ENCODE results near the gene NUDT1.
"Not testable (repeated sequence)": the region's sequence is repeated elsewhere in the genome, so short reads cannot be mapped to it uniquely, and the experiment has no call there.

The NUDT1 gene

DNA sequence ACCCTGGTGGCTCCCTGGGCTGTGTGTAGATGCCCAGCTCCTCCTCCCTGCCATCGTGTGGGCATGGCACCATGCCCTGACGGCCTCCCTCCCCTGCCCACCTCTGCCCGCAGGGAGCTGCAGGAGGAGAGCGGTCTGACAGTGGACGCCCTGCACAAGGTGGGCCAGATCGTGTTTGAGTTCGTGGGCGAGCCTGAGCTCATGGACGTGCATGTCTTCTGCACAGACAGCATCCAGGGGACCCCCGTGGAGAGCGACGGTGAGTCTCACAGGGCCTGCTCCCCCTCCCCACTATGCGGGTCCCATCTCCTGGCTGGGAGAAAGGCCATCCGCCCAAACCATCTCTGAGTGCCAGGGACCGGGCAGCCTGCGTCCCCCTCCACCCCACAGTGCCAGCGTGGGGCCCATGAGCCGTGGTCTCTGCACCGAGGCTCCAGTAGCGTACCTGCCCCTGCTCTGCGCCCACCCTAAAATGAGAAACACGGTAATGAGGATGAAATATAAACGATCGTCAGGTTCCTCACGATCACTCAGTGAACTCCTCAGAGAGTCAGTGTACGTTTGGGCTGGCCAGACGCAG, 7.8 kb downstream of the NUDT1 start:
- DNase-seq (ENCODE audit: low spot score) = no peak

DNA sequence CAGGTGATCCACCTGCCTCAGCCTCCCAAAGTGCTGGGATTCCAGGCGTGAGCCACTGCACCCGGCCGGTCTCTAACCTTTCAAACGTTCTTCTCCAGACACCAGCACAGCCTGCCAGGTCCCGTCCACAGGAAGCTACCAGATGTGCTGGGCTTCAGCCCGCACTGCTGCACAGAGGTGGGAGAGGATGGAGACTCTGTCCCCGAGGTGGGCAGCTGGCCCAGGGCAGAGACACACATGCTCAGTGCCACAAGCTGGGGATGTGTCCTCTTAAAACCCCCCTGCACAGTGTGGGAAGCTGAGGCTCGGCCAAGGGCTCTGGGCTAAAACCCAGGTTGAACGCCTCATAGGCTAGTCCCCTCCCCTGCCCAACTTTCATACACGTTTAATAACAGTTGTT, 9.4 kb downstream of the NUDT1 start:
- DNase-seq (ENCODE audit: low spot score) = no peak

DNA sequence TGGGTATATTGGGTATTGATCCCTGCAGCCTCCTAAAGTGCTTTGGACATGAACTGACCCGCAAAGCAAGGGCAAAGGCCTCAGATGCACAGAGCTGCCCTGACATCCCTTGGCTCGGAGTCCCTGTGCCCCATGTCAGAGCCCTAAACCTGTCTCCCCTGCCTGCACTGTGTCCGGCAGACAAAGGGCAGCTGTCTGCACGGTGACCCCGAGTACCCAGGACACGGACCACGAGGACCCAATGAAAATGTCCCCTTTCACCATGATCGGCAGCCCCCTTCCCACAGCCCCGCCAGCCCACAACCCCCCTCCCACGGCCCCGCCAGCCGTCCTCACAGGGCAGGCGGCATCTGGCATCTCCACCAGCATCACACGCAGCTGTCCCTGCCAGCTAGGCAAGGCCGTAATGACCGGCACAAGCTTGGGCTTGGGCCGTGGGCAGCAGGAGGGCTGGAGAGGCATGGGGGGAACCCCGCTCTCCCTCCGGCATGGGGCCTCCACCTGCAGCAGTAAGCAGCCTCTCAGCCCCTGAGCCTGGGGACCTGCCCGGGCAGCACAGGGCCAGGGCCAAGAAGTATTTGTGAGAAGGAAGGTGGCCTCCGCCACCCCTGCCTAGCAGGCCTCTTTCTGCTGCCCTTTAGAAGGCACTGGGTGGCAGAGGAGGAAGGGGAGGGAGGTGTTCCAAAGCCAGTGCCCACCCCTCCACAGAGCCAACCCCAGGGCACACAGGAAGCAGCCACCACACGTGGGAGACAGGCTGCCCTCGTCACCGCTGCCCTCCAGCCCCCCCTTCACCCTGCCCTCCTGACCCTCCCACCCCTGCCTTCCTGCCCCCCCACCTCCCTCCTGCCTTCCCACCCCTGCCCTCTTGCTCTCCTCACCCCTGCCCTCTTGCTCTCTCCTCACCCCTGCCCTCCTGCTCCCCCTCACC, 10.1 kb downstream of the NUDT1 start:
- no peak for DNase-seq (ENCODE audit: low spot score)

DNA sequence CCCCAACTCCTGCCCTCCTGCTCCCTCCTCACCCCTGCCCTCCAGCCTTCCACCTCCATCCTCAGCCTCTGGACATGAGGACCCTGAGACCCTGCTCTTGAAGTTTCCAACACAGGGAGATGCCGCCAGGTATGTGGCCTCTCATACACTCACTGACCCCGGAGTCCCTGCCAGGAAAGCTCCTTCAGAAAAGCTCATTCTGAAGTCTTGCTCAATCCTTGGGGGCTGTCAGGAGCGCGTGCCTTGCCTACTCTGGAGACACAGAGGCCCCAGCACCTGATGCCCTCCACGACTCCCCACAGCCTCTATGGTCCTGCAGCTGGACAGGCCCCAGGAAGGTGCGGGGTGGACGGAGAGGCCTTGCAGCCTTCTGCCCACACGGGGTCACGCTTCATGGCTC, 11.0 kb downstream of the NUDT1 start:
- no peak for DNase-seq (ENCODE audit: low spot score)

DNA sequence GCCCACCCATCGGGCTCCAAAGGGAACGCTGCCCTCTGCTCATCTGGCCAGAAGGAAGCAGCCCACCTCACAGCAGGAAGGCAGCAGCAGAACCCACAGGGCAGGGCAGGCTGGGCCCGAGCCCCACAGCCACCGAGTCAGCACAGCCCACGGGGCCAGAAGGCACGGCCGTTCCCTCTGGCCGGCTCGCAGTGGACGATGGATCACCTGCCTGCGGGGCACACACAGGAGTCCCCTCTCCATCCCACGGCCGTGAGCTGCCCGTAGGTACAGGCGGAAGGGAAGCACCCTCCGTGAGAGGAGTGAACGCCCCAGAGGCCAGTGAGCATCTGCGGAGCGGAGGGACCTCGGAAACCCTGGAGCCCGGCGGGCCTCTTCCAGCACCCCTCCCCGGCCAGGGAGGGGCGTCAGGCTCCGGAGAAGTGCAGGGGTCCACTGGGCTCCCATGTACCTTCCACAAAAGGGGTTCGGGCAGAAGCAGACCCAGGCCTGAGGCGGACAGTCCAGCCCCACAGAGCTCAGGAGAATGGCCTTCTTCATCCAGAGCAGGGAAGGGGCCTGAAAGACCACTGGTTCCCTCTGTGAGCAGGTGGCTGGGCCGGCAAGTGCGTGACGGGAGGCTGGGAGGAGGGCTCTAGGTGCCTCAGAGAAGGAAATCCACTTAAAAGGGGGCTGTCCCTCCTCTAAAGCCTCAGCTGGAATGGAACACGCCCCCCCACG, 11.7 kb downstream of the NUDT1 start:
- no peak for DNase-seq (ENCODE audit: low spot score)

DNA sequence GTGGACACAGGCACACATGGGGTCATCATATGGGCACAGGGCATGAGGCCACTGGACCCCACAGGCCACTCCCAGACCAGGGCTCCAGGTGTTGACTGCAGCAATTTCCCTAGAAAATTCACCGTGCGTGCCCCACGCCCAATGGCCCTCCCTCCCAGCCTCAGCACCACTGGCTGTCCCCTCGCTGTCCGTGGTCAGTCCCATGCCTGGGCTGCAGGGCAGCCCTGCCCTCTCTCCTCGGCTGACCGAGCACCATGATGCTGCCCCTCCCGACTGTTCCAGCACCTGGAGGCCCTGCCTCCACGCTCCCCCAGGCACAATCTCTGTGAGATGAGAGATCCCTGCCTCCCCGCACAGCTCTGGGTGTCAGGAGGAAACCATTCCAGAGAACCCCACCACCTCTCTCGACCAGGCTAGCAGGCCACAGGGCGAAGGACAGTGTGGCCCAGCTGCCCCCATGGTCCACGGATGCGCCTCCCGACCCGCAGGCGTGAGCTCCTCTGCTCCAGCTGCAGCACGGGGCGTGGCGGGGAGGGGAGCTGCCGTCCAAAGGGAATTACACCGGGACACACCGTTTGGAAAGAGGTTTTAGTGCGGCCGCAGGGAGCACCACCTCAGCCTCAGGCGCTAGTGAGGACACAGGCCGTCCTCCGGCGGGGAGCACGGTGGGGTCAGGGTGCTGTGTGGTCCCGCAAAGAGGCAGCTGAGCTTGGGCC, 12.6 kb downstream of the NUDT1 start:
- DNase-seq (ENCODE audit: low spot score) = no peak

DNA sequence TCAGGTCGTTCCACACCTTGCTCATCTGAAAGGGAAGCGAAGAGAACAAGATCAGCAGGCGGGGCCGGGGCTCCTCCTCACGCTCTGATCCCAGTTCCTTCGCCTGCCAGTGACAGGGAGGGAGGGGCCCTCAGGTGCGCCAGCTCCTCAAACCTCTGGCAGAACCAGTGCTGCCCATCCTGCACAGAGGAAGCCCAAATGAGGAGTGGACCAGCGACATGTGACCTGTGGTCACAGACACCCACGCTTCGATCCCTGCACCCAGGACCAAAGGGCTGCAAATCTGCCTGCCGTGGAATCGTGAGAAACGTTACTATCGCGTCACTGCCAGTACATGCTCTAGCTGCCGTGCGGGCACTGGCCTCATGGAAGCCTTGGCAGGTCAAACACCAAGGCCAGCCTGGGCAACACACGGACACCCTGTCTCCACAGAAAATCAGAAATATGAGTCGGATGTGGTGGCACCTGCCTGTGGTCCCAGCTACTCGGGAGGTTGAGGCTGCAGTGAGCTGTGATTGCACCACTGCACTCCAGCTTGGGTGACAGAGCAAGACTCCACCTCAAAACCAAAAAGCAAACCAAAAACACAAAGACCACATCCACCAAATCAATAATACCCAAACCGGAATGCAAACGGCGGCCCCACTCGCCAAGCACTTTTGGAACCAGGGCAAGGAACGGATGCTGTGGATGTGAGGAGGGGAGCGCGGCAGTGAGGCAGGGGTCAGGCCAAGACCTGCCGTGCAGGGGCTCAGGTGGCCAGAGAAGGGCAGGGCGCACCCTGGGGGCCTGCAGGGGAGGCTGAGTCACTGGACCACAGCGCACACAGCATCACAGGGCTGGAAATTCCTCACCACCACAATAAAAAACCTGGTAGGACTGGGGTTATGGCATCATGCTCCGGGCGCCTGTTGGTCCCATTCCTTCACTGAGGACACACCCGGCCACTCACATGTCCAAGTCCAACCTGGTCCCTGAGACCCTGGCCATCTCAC, 13.4 kb downstream of the NUDT1 start:
- no peak for DNase-seq (ENCODE audit: low spot score)

DNA sequence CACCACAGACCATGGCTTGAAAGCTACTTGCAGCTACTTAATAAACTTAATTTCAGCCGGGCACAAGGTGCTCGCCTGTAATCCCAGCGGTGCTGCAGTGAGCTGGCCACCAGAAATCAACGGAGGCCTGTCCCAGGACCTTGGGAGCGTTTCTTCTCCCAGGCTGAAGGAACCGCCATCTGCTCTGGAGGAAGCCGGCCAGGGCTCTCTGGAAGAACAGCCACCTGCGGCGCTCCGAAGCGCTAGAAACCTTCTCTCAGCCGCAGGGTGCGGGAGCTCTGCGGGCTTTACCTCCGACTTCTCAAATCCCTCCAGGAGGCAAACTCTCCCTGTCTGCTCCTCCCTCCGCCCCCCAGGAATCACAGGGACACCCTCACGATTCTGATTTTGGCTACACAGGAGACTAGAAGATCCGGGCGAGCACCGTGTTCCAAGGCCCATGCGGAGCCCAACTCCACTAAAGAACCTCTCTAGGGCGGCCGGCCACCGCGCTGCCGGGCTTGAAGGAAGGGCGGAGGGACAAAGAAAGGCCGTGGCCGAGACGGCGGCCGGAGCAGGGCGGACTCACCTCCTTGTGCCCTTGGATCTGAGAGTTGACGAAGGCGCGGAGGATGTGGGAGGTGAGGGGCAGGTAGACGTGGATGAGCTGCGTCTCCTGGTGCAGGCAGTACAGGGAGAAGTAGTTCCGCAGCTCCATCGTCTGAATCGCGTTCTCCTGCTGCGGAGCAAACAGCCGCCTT, 14.4 kb downstream of the NUDT1 start:
- no peak for DNase-seq (ENCODE audit: low spot score)

DNA sequence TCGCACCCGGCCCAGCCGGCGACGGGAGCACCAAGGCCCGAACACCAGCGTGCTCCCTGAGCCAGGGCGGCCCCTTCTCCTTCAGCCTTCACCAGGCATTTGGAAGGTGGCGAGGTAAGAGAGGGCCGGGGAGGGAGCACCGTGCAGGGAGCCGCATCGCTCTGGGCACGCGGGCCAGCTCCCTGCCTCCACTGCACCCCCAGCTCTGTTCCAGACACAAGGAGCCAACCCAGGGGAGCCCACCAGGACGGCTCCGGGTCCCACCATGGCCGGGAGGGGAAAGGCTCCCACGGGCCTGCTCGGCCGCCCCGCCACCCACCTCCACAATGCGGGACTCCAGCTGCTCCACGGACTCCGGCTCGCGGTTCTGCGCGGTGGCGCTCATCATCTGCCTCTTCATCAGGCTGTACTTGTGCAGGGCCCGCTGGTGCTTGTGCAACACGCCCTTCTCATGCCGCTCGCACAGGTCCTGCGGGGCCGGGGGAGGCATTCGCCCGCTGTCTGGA, 15.1 kb downstream of the NUDT1 start:
- no peak for DNase-seq (ENCODE audit: low spot score)

DNA sequence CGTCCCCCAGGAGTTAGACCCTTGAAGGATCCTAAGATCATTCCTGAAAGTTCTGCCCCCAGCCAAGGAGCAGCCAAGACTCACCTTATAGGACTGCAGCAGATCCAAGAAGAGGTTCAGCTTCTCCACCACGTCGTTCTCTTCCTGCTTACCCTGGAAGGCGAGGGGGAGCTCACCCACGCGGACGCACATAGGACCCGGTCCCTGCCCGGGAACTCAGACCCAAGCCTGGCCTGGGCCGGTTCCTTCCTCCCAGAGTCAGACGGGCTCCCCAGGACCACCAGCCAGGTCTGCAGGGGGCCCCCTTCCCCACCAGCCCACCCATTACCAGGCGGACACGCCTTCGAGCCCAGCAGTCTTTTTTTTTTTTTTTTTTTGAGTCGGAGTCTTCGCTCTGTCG, 15.6 kb downstream of the NUDT1 start:
- DNase-seq (ENCODE audit: low spot score) = no peak

DNA sequence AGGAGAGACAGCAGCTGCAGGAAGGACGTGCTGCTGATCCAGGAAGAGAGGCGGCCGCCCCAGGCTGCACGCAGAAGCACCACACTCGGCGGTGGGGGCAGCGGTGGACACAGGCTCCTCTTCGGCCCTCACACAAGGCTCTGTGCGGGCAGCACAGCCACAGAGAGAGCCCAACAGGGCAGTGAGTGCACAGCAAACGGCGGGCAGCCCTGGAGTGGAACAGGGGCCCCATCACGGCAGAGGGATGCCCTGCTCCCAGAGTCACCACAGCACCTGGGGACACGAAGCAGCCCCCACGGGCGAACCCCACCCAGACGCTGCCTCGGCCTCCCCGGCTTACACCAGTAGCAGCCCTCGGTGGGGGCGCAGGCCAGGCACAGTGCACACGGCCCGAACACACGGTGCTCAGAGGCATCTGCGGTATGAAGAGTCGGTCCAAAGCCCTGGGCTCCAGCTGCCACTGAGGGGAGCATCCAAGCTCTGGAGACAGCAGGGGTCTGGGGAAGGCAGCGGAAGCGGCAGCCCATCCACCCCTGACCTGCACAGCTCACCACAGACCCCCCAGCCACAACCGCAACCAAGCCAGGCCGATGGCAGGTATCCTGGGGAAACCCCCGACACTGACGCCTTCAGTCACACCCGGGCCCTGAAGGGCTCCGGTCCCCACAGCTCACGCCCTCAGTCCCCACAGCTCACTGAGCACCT, 16.8 kb downstream of the NUDT1 start:
- DNase-seq (ENCODE audit: low spot score) = no peak

DNA sequence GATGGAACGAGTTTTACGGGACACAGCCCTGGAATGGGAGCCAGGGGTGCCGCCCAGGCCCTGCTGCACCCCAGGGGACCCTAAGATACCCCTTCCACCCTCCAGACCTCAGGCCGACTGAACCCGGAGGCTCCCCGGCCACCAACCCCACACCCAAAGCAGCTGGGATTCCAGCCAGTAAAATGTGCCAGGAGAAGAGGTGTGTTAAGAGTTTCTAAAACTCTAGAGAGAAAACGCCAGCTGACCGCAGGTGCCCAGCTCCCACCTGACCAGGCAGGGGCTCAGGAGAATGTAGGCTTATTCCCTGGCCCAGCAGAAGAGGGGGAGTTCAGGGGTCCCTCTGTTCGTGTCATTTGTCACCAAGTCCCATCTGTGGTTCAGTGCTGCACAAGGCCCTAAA, 17.5 kb downstream of the NUDT1 start:
- no peak for DNase-seq (ENCODE audit: low spot score)

DNA sequence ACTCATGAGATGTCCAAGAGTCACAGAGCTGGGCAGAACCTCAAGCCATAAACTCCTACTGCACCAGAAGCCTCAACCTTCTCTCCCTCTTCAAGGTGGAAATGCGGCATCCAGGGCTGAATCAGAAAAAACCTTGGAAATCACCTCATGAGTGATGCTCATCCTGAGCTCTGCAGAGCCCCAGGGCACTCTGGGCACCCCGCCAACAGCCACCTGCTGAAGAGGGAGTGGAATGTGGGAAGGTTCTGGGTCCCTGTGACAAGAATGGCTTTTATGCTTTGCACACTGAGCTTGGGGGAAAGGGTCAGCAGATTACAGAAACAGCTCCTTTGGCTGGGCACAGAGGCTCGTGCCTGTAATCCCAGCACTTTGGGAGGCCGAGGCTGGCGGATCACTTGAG, 18.8 kb downstream of the NUDT1 start:
- no peak for DNase-seq (ENCODE audit: low spot score)

DNA sequence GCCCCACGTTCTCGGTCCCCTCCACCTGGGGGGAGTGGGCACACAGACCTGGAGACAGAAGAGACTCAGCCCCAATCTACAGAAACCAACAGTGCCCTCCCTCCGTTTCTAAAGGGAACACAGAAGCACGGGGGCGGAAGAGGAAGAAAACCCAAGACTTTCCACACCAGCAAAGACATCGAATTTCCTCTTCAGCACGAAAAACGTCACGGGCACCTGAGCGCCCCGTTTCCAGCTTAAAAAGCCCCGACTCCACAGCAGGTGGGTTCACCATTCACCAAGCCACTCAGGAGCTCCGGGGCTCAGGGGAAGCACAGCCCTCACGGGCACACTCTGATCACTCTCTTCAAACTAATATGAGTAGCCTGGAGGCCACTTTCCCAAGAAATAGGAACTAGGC, 19.6 kb downstream of the NUDT1 start:
- no peak for DNase-seq (ENCODE audit: low spot score)

DNA sequence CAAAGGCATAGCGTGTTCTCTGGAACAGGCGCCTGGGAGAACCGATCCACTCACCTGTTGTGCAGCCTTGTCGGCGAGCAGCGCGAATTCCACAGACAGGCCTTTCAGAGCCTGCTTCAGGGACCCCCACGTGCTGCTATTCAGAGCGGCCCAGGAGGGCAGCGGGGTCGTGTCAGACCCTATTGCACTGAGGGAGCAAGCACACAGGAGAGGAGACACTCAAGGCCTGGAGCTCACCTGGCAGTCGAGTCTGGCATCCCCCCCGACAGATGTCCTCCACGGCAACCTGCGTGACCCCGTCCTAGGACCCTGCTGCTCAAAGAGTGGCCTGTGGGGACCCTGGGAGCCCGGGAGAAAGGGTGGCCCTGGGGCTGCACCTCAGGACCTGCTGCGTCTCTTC, 21.1 kb downstream of the NUDT1 start:
- DNase-seq (ENCODE audit: low spot score) = no peak

DNA sequence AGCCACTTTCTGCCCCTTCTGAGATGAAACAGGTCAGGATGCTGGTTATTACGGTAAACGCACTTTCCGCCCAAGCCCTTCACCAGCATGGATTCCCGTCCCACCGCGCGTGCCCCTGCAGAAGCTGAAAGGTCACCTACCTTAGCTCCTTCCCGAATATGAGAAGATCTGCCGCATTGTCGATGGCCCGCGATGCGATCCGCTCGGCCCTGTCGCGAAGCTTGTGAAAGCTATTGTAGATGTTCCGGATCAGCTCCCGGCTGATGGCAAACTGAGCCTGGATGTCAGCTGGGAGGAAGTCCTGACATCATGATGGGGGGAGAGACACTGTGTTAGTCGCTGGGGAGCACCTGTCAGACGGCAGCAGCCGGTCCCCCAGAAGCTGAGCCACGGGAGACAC, 22.1 kb downstream of the NUDT1 start:
- no peak for DNase-seq (ENCODE audit: low spot score)

DNA sequence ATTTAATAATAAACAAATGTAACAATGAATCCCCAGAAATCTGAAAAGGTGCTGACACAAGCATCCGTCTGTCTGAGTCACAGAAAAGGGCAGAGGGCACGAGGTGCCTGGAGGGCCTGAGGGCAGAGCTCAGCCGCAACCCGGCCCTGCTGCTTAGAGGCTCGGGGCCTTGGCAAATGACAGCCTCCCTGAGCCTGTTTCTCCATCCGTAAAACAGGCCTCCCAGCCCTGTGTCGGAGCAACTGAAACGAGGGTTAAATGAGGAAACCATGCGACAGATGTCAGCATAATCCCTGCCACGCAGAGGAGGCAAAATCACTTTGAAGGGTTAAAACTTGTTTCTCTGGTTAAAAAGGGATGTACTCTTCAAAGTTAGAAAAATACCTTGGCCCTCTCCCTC, 24.9 kb downstream of the NUDT1 start:
- no peak for DNase-seq (ENCODE audit: low spot score)

DNA sequence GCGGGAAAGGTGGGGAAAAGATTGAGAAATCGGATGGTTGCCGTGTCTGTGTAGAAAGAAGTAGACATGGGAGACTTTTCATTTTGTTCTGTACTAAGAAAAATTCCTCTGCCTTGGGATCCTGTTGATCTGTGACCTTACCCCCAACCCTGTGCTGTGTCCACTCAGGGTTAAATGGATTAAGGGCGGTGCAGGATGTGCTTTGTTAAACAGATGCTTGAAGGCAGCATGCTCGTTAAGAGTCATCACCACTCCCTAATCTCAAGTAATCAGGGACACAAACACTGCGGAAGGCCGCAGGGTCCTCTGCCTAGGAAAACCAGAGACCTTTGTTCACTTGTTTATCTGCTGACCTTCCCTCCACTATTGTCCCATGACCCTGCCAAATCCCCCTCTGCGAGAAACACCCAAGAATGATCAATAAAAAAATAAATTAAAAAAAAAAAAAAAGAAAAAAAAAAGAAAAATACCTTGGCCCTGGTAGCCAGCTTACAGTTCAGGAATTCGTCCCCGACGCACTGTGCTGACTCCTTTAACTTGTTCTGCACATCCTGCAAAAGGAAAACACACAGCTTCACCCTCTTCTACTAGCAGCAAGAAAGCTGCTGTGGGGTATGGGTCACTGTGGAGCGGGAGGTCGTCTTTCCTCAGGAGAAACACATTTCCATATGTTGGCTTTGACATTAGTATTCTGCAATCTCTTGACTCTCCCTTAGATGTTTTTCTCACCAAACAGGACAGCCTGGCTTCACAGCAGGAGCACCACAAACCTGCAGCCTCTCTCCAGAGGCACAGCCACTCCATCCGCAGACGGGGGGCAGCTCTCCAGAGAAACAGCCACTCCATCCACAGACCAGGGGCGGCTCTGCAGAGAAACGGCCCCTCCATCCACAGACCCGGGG, 27.3 kb downstream of the NUDT1 start:
- not testable (repeated sequence) for DNase-seq (ENCODE audit: low spot score)
